ENCODE data around the gene TAF11.
"Not testable (repeated sequence)": the region's sequence is repeated elsewhere in the genome, so short reads cannot be mapped to it uniquely, and the experiment has no call there.

DNA sequence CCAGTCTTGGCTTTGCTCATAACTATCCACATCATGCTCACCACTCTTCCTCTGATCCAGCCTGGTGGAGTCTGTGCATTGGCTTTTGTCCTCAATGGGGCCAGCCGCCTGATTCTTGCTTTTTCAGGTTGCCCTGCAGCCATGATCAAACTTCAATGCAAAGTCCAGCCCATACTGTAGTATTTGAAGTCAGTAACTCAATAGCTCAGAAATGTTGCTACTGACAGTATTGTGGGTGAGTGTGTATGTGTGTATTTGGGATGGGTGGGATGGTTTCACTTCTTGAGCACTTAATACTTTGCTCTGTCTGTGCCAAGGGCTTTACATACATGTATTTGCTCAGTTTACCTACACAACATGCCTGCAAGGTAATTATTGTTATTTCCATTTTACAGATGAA lies 11.9 kb upstream of the TAF11 start:
- TF ChIP-seq CTCF, POLR2A (IDR thresholded peaks at IDR 0.05): not testable (repeated sequence)
